ENCODE measurements around the gene OSTM1. TPM values are rescaled to one million over a fixed set of nuclear protein-coding genes. Genes with fewer than 3 reads are reported as not detected.

Gene OSTM1
- total and polyA plus RNA-seq, 12 donors = 15.6 to 510 (median 59.3) TPM

DNA sequence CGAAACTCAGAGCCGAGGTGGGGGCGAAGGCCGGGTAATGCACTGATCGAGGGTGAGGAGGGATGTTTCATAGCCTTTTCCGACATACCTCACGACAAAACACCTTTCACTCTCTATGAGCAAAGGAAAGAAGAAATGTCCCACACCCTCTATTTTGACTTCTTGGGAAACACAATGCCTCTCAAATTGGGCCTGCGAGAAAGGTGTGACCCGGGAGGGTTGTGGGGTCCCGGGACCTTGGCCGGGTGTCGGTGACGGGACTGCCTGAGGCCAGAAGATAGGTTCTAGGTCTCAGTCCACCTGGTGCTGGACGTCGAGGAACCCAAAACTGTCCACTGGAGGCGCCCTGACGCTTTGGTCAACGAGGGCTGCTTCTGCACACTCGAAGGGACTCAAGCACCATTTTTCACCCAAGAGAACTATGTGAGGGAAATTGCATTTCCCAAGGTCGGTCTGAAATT lies 41.1 kb upstream of the OSTM1 start:
- Histone ChIP-seq H3K4me1 (replicated peaks in 1 of 2) (peaks cover 18 to 44% of the 10 kb centered on the region in 2 donors), H3K4me3 (peak overlapping the region in 1 of 4 donors; percentile 62), H3K27ac (no peak overlapping the region), H3K27me3 (peaks cover 18% of the 10 kb centered on the region), H3K9me3 (replicated peaks in 1 of 3) (no peaks in the 10 kb centered on the region), H3K36me3 (replicated peaks in 1 of 2) (no peaks in the 10 kb centered on the region)
- 21 to 39% (median 31%) methylated on average over 16 to 20 of the region's 20 CpGs for WGBS, 4 donors
- DNase-seq = peak in 6 of 7 donors; percentile 25 to 63 (median 46)
- TF ChIP-seq, protein P1, sequence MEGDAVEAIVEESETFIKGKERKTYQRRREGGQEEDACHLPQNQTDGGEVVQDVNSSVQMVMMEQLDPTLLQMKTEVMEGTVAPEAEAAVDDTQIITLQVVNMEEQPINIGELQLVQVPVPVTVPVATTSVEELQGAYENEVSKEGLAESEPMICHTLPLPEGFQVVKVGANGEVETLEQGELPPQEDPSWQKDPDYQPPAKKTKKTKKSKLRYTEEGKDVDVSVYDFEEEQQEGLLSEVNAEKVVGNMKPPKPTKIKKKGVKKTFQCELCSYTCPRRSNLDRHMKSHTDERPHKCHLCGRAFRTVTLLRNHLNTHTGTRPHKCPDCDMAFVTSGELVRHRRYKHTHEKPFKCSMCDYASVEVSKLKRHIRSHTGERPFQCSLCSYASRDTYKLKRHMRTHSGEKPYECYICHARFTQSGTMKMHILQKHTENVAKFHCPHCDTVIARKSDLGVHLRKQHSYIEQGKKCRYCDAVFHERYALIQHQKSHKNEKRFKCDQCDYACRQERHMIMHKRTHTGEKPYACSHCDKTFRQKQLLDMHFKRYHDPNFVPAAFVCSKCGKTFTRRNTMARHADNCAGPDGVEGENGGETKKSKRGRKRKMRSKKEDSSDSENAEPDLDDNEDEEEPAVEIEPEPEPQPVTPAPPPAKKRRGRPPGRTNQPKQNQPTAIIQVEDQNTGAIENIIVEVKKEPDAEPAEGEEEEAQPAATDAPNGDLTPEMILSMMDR (IDR thresholded peaks at IDR 0.05) = peak in 4 of 6 experiments; percentile 18 to 36 (median 25)
- TF ChIP-seq POLR2A (IDR thresholded peaks at IDR 0.05) = no peak
- intact Hi-C loops (cut with DNase I) = loop anchor here (5.0 to 10.0 kb wide), 4 partner anchors 47 to 409 kb away; partner anchors contain the start of gene SNX3 (in 2 of the 2)

DNA sequence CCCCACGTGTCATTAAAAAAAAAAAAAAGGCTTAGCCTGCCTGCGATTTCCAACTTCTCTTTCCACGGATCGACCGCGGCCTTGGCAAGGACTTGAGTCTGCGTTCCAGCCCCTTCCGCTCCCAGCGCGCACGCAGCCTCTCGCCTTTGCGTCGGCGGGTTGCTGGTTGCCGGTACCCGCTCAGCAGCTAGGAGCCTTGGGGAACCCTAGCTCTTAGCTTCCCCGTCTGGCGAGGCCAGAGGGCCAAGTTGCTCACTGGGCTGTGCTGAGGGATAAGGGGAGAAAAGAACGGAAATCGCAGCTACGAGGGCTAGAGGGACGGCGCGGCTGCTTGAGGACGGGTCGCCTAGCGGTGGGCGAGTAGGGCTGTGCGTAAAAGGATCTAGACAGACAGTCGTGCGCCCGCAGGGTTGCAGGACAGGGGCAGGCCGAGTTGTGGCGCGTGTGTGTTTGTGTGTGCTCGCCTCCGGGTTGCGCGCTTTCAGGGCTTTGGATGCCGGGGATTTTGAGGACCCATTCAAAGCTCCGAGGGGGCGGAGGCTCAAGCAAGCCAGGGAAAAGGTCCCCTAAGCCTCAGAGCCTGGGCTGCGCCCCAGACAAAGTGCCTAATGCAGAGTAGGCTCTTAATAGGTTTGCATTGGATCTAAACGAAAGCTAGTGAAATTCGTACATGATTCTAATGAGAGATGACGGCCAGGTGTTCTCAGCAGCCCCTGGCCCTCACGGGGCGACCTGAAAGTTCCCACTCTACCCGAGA lies 40.5 kb upstream of the OSTM1 start:
- peak; percentile 62 to 80 (median 72) for DNase-seq
- H3K27me3 ChIP-seq = peaks cover 18% of the 10 kb centered on the region
- H3K4me1 ChIP-seq (replicated peaks in 1 of 2) = peaks cover 18 to 44% of the 10 kb centered on the region in 2 donors

DNA sequence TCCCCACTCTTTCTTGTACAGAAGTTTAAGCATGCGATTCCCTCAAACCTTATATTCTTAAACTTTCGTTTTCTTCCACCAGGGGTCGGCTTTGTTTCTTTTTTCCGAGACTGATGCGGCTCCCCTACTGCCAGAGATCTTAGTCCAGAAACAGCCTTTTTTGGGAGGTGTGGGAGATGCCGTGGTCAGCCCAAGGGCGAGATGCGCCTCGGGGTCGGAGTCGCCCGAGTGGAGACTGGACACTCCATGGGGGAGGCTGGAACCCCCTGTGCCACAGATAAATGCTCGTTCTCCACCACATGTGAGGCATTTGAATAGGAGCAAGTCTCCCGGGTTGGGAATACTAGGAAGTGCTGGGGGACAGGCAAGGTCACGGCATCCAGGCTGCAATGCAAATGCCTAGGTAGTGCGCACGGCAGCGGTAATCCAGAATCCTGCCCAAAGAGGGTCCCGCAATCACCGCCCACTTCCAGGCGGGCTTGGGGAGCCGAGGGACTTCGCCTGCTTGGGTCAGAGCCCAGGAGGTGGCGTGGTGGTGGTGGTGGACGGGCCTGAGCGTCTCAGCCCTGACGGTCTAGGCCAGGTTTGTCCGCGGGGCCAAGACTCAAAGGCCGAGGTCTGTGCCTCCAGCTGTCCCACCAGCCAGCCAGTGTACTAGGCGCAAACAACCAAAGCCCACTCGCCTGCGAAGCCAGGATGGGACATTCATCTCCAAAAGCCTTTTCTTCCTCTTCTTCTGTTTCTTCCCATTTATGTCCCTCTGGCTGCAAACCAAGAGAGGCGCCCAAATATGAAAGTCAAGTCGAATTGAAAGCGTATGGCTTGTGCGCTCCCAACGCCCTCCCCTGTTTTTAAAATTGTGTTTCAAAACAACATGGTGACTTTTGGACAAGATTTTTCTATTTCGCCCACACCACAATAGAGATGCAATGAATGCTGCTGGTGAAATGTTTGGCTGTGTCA lies 39.3 kb upstream of the OSTM1 start:
- no peaks in the 10 kb centered on the region for H3K9me3 ChIP-seq (replicated peaks in 1 of 3)
- TF ChIP-seq POLR2A (IDR thresholded peaks at IDR 0.05) = no peak
- TF ChIP-seq, protein P1 (IDR thresholded peaks at IDR 0.05) = peak; percentile 44 to 79 (median 62)
- WGBS, 4 donors = 24 to 33% (median 30%) methylated on average over 31 to 39 of the region's 39 CpGs
- no peaks in the 10 kb centered on the region for H3K36me3 ChIP-seq (replicated peaks in 1 of 2)
- peak overlapping the region in 1 of 4 donors; percentile 62 for H3K4me3 ChIP-seq
- DNase-seq = peak; percentile 34 to 61 (median 47)
- H3K27ac ChIP-seq = no peak overlapping the region
- H3K4me1 ChIP-seq (replicated peaks in 1 of 2) = peaks cover 18 to 37% of the 10 kb centered on the region in 2 donors
- peaks cover 11% of the 10 kb centered on the region for H3K27me3 ChIP-seq
- intact Hi-C loops (cut with DNase I) = loop anchor here (2.0 to 10.0 kb wide), 5 partner anchors 151 to 413 kb away; partner anchors contain the start of gene SNX3 (in 2 of the 2)

More for the DNA sequence above, 40.5 kb upstream of the OSTM1 start:
- WGBS, 4 donors = 3 to 7% (median 5%) methylated on average over 46 to 50 of the region's 50 CpGs
- no peaks in the 10 kb centered on the region for H3K9me3 ChIP-seq (replicated peaks in 1 of 3)
- intact Hi-C loops (cut with DNase I) = loop anchor here (5.0 to 10.0 kb wide), 5 partner anchors 47 to 410 kb away; partner anchors contain the start of gene SNX3 (in 2 of the 2)
- peak overlapping the region in 2 of 4 donors; percentile 61 to 62 for H3K4me3 ChIP-seq
- H3K36me3 ChIP-seq (replicated peaks in 1 of 2) = no peaks in the 10 kb centered on the region
- peak overlapping the region in 1 of 5 donors; percentile 27 for H3K27ac ChIP-seq
- no peak for TF ChIP-seq POLR2A (IDR thresholded peaks at IDR 0.05)
- TF ChIP-seq, protein P1 (IDR thresholded peaks at IDR 0.05) = peak in 3 of 6 experiments; percentile 17 to 25 (median 17)
